Upper lobe of left lung (tissue), 6 donors: ENCODE results near the gene PTF1A. TPM values are rescaled to one million over a fixed set of nuclear protein-coding genes. Genes with fewer than 3 reads are reported as not detected.
"Not testable (repeated sequence)": the region's sequence is repeated elsewhere in the genome, so short reads cannot be mapped to it uniquely, and the experiment has no call there.

ENCODE experiments used
- ATAC-seq, 2 donors: fragments of 200-7000 bp; cut with Tn5 transposase; one replicate each; pipeline ENCODE4 v1.9.1; 2022; ENCODE audit warnings: mild to moderate bottlenecking in 2 of 2, moderate library complexity in 2 of 2; ENCODE audit not compliant: low FRiP score in 2 of 2
- DNase-seq, 2 donors: peaks; one replicate each; pipeline ENCODE4 v3.0.0-alpha.2; 2019 to 2020
- H3K27ac ChIP-seq, 4 donors: fragments of 200-600 bp; sonication (generic); one replicate each; pipeline ENCODE4 v1.5.1; 2016 to 2019
- H3K27me3 ChIP-seq, 4 donors: fragments of 200-600 bp; sonication (generic); one replicate each; pipeline ENCODE4 v1.5.1; 2017 to 2019
- H3K36me3 ChIP-seq, 4 donors: fragments of 200-600 bp; sonication (generic); one replicate each; pipeline ENCODE4 v1.5.1; 2016 to 2019
- H3K4me1 ChIP-seq, 4 donors: fragments of 200-600 bp; sonication (generic); one replicate each; pipeline ENCODE4 v1.5.1; 2018 to 2019
- H3K4me3 ChIP-seq, 4 donors: fragments of 200-600 bp; sonication (generic); one replicate each; pipeline ENCODE4 v1.5.1; 2017 to 2019; ENCODE audit warnings: mild to moderate bottlenecking in 2 of 4, moderate library complexity in 1 of 4
- H3K9me3 ChIP-seq, 4 donors: fragments of 200-600 bp; sonication (generic); one replicate each; pipeline ENCODE4 v1.5.1; 2018 to 2019
- CTCF ChIP-seq, 6 experiments: fragments of 450-650 bp in 4 of 6; fragments of 200-600 bp in 2 of 6; sonication (generic) in 2 of 6; IDR thresholded peaks; one replicate each; pipeline ENCODE4 v1.5.1; 2016 to 2019; ENCODE audit warnings: antibody characterized with exemption in 6 of 6
- EP300 ChIP-seq, 4 donors: sonication (generic); formaldehyde crosslinking; IDR thresholded peaks; one replicate each; pipeline ENCODE4 v1.5.1; 2017; ENCODE audit warnings: antibody characterized with exemption in 4 of 4, control low read depth in 2 of 4
- POLR2A ChIP-seq, 4 donors: fragments of 450-650 bp; IDR thresholded peaks; one replicate each; pipeline ENCODE4 v1.5.1; 2016 to 2017; ENCODE audit warnings: antibody characterized with exemption in 4 of 4, mild to moderate bottlenecking in 2 of 4
- POLR2AphosphoS5 ChIP-seq, 2 donors: sonication (generic); formaldehyde crosslinking; IDR thresholded peaks; one replicate each; pipeline ENCODE4 v1.5.1; 2017; ENCODE audit warnings: antibody characterized with exemption in 2 of 2
- WGBS, 2 donors: methylation state at CpG; one replicate each; pipeline ENCODE4 v1.1.5; 2017 to 2018; 5-methylcytosine and 5-hydroxymethylcytosine counted together
- small RNA-seq, 4 donors: library from RNA; depleted of rRNA; stranded (forward); fragments of <200 nt; gene quantifications; one replicate each; pipeline ENCODE3, GENCODE V24; 2016
- total RNA-seq, 6 donors: library from RNA; depleted of rRNA in 4 of 6; stranded (reverse); fragments of >200 nt in 4 of 6; gene quantifications; one replicate each; pipeline versions ENCODE4 v1.1.0 to v1.2.1, GENCODE V29; 2016 to 2021
- donor health status: DM: no; HTN: no; CAD: no; lungs with moderate emphysema.
- donor health status: DM: no; HTN: yes; CAD: no; lungs with severe emphysema.

PTF1A gene
- total RNA-seq, 6 donors from 2014 or later: not detected

GRCh38 chr10:23217471-23217870 lies 25.4 kb downstream of the PTF1A start:
- ATAC-seq: no peak
- Histone ChIP-seq H3K4me1 (no peaks in the 10 kb centered on the region), H3K9me3 (no peaks in the 10 kb centered on the region), H3K27ac (no peak overlapping the region), H3K27me3 (no peaks in the 10 kb centered on the region), H3K4me3 (no peak overlapping the region), H3K36me3 (no peaks in the 10 kb centered on the region)
- 85 to 88% methylated on average over 1 of the region's 1 CpG for whole genome bisulfite sequencing, 2 donors
- DNase-seq: no peak
- TF ChIP-seq POLR2AphosphoS5 (IDR thresholded peaks at IDR 0.05) (no peak), CTCF (IDR thresholded peaks at IDR 0.05) (no peak), EP300 (IDR thresholded peaks at IDR 0.05) (no peak), POLR2A (IDR thresholded peaks at IDR 0.05) (no peak)

GRCh38 chr10:23230582-23230981 lies 38.5 kb downstream of the PTF1A start:
- TF ChIP-seq POLR2AphosphoS5 (IDR thresholded peaks at IDR 0.05): no peak
- TF ChIP-seq CTCF (IDR thresholded peaks at IDR 0.05): no peak
- no peak for TF ChIP-seq EP300 (IDR thresholded peaks at IDR 0.05)
- Histone ChIP-seq H3K27ac (no peak overlapping the region), H3K4me1 (no peaks in the 10 kb centered on the region), H3K9me3 (no peaks in the 10 kb centered on the region), H3K4me3 (no peak overlapping the region), H3K27me3 (no peaks in the 10 kb centered on the region), H3K36me3 (no peaks in the 10 kb centered on the region)
- no peak for ATAC-seq
- 58 to 77% methylated on average over 1 of the region's 1 CpG for WGBS, 2 donors
- no peak for DNase-seq

GRCh38 chr10:23238015-23238414 lies 45.9 kb downstream of the PTF1A start:
- 61 to 71% methylated on average over 3 of the region's 3 CpGs for WGBS, 2 donors
- H3K27me3 ChIP-seq: no peaks in the 10 kb centered on the region
- no peaks in the 10 kb centered on the region for H3K4me1 ChIP-seq
- H3K9me3 ChIP-seq: peaks cover 0 to 5% (median 0%) of the 10 kb centered on the region in 4 donors
- ATAC-seq (no peak), DNase-seq (no peak)
- no peak overlapping the region for H3K27ac ChIP-seq
- no peak overlapping the region for H3K4me3 ChIP-seq
- no peaks in the 10 kb centered on the region for H3K36me3 ChIP-seq
- TF ChIP-seq CTCF (IDR thresholded peaks at IDR 0.05) (no peak), POLR2A (IDR thresholded peaks at IDR 0.05) (no peak), POLR2AphosphoS5 (IDR thresholded peaks at IDR 0.05) (no peak), EP300 (IDR thresholded peaks at IDR 0.05) (no peak)

- not testable (repeated sequence) for H3K4me3 ChIP-seq, H3K36me3 ChIP-seq, H3K27ac ChIP-seq, H3K4me1 ChIP-seq, H3K27me3 ChIP-seq, DNase-seq, ATAC-seq
- 62 to 73% methylated on average over 1 of the region's 1 CpG for WGBS, 2 donors
- H3K9me3 ChIP-seq: peaks cover 0 to 11% (median 3%) of the 10 kb centered on the region in 4 donors
Measured at GRCh38 chr10:23241779-23242178, 49.7 kb downstream of the PTF1A start.

Small RNAs within 50 kb of the gene (small RNA-seq; reads per million reads assigned to genes)
- gene RF00561: 0 reads per million in 4 donors

Other genes with a start within 250 kb of the PTF1A start
- 10 to 100 TPM in 5 of 6 donors, 1 to 10 TPM in 1; 9.6 to 19.9 (median 16.9) TPM for gene MSRB2, start 96.7 kb upstream of the PTF1A start, total RNA-seq
- 1 to 10 TPM; 1.7 to 7.3 (median 4.2) TPM for gene C10orf67, start 152.5 kb downstream of the PTF1A start, total RNA-seq
- gene OTUD1, start 246.8 kb downstream of the PTF1A start, total RNA-seq: 10 to 100 TPM; 12.6 to 46.1 (median 35.3) TPM